ENCODE measurements around the gene PTX3.

PTX3 gene

GRCh38 chr3:157479464-157480243 lies 43.0 kb downstream of the PTX3 start:
- DNase-seq, result no peak

- no peak for DNase-seq
Observed at GRCh38 chr3:157487339-157487738, 50.7 kb downstream of the PTX3 start.

DNA sequence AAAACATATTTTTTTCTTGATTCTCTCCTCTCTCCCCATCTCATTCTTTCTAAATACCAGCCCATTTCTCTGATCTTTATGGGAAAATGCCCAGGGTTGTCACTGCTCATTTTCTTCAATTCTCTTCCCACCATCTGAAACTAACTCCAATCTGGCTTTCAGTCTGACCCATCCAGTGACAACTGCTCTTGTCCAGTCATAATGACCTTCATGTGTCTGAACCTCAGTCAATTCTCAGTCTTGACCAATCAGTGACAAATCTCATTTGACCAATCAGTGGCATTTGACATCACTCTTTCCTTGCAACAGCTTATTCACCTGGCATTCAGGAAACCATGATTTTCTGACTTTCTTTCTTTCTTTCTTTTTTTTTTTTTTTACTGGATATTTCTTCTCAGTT lies 51.5 kb downstream of the PTX3 start:
- DNase-seq, result no peak

DNA sequence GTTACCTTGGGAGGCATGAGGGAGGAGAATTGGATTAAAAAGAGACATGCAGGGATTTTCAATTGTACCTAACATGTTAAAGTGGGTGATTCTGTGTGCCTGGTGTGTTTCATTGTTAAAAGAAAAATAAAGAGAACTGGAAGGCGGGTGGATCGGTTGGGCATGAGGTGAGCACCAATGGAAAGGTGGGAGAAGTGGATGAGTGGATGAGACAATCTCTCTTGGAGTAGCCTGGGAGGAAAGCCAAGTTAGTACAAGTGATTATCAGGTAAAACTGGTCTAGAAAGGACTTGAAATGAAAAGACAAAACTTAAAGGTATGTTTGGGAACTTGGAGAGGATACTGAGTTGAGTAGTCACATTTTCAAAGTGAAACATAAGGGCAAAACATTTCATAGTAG lies 54.5 kb downstream of the PTX3 start:
- no peak for DNase-seq
